ENCODE measurements around the gene FGFBP2.

Gene FGFBP2, protein sequence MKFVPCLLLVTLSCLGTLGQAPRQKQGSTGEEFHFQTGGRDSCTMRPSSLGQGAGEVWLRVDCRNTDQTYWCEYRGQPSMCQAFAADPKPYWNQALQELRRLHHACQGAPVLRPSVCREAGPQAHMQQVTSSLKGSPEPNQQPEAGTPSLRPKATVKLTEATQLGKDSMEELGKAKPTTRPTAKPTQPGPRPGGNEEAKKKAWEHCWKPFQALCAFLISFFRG

DNA sequence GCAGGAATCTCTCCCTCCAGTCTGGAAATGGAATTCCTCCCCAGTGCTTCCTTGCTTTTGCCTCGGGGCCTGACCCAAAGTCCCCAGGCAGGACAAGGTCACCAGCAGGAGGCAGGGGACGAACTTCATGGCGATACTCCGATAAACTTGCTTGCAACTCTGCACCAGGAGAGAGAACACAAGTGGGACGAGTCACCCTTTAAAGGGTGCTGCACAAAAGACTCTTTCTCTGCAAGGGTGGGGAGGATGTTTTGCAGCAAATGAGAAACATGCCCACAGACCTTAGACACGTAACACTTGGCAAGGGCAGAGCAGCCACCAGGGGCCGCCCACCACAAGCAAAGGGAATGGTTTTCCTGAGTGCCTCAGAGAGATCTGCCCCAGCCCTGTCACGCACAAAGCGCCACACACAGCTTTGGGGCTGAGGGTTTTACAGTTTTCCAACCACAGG, at the start of gene FGFBP2:
TSS of gene FGFBP2 (minus strand) at position 175 of the 451 bp plus-strand sequence. CDS start at position 129, 46 bp downstream.
- DNase-seq (ENCODE audit: low read depth in 2 of 2, low spot score in 1 of 2): peak; percentile 35 to 49

- no peak for DNase-seq (ENCODE audit: low read depth in 2 of 2, low spot score in 1 of 2)
Measured at GRCh38 chr4:16011173-16011572, 48.2 kb upstream of the FGFBP2 start.

GRCh38 chr4:16009153-16009552, 46.2 kb upstream of the FGFBP2 start:
- DNase-seq (ENCODE audit: low read depth in 2 of 2, low spot score in 1 of 2): no peak

DNA sequence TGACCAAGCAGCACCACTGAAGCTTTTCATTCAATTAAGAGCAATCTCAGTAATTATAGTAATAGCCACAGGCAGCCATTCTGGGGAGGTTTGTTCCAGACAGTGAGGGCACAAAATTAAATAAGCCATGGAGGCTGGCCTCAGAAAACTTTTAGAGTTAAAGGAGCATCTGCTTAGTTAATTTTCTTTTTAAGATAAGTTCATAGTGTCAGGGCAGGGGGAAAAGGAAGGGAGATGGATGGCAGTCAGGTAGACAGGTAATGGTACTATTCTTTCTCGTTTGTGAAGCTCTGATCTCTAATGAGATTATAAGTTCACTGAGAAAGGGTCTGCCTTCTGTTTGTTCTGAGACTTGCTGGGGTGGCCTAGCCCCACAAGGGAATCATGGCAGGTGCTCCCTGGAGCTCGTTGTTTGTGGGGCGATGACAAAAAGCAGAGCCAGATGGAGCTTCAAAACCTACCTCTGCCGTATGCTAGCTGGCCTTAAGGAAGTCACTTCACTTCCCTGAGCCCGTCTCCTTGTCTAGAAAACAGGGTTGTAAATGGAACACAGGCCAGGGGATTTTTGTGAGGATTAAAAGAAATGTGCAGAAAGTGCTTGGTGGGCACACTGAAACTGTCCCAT, 44.6 kb upstream of the FGFBP2 start:
- DNase-seq (ENCODE audit: low read depth in 2 of 2, low spot score in 1 of 2): no peak

- DNase-seq (ENCODE audit: low read depth in 2 of 2, low spot score in 1 of 2): no peak
Measured at GRCh38 chr4:16006771-16007446, 43.9 kb upstream of the FGFBP2 start.

DNA sequence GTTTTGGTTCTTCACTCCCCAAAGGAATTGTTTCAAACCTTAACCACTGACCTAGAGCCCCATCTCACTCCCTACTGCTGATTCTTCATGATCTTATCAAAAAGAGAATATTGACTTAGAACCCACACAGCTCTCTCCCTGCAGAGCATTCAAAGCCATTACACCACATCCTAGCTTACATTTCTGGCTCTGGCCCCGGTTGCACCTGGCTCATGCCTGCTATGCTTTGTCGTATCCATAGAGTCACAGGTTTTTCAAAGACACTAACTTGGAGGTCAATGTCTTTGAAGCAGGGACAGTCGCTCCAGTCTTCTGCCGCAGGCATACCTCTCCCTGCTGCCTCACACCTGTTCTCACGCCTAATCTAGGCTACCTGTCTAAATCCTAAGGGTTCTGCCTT, 42.7 kb upstream of the FGFBP2 start:
- no peak for DNase-seq (ENCODE audit: low read depth in 2 of 2, low spot score in 1 of 2)

- DNase-seq (ENCODE audit: low read depth in 2 of 2, low spot score in 1 of 2): peak; percentile 5 to 7
Measured at GRCh38 chr4:16001484-16001858, 38.5 kb upstream of the FGFBP2 start.

DNA sequence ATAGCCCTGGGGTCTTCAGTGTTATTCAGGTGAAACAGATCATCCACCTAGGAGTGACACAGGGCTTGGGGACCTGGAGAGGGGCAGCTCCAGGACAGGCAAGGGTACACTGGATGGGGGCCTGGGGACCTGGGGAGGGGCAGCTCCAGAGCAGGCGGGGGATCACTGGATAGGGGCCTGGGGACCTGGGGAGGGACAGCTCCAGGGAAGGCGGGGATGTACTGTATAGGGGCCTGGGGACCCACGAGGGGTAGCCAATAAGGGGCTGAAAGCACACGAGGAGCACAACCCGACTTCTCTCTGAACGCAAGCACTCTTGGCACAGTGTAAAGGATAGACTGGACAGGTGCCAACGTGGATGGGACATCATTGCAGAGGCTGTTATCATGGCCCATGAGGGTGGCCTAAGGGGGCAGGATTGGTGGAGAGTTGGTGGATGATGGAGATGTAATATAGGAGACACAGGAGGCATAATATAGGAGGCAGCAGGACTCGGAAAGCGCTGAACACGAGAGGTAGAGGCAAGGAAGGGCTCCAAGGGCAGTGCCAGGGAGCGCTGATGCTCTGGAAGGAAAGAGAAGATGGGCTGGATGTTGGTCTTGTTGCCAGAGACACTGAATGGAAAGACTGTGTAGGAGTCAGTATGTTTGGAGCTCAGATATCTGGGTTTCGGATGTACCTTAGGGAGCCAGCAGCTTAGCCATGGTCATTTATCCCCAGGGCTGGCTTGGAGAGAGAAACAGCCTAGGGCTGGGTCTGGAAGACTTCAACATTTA, 37.9 kb upstream of the FGFBP2 start:
- no peak for DNase-seq (ENCODE audit: low read depth in 2 of 2, low spot score in 1 of 2)

GRCh38 chr4:15996773-15997172, 33.8 kb upstream of the FGFBP2 start:
- no peak for DNase-seq (ENCODE audit: low read depth in 2 of 2, low spot score in 1 of 2)

GRCh38 chr4:15995826-15996225, 32.9 kb upstream of the FGFBP2 start:
- DNase-seq (ENCODE audit: low read depth in 2 of 2, low spot score in 1 of 2): no peak

DNA sequence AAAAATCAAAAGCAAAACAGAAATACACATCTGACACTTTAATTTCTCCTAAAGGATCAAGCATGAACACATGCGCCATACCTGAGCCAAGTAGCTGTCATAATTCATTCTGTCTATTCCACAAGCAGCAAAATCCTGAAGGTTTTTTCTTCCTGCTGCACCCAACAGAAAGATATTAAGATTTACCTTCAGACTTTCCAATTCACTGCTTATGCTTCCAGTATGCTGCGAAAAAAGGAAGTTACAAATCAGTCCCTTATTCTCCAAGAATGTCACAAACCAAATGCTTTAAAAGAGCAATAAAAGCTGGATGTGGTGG, 29.2 kb upstream of the FGFBP2 start:
- no peak for DNase-seq (ENCODE audit: low read depth in 2 of 2, low spot score in 1 of 2)

DNA sequence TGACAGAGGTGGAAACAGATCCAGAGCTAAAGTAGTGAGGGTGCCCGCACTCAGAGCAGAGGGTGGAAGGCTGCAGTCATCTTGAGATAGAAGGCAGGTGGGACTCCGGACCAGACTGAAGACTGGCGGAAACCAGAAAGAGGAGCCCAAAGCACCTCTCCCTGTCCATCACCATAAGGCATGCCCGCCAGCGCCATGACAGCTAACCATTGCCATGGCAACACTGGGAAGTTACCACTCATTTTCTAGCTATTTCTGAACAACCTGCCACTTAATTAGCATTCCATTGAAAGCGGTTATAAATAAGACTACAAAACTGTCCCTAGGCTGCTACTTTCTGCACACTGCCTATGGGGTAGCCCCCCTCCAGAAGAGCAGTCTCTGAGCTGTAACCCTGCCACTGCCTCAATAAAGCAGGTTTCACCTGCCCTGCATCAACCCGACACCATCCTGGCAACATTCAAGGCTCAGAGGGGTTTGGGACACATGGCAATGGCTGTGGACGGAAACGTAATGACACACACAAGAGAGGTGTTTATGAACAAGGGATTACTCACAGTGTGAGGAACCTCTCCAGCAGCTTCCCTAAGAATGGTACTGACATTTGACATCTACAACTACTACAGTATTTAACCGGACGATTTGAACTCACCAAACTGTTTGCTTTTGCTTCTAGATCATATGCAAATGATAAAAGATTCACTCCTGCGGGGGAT, 27.8 kb upstream of the FGFBP2 start:
- no peak for DNase-seq (ENCODE audit: low read depth in 2 of 2, low spot score in 1 of 2)

- no peak for DNase-seq (ENCODE audit: low read depth in 2 of 2, low spot score in 1 of 2)
Measured at GRCh38 chr4:15989424-15989823, 26.4 kb upstream of the FGFBP2 start.

DNA sequence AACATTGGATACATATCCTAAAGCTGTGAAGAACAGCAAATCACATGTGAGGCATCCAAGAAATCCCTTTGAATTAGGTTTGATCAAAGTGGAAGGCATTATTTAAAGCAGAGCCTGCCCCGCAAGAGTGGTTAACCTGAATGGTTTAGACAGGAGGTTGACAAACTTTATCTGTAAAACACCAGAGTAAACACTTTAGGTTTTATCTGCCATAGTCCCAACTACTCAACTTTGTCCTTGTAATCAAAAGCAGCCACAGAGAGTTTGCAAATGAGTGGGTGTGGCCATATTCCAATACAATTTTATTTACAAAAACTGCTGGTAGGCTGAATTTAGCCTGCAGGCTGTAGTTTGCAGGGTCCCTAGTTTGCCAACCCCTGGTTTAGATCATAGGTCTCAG, 25.2 kb upstream of the FGFBP2 start:
- DNase-seq (ENCODE audit: low read depth in 2 of 2, low spot score in 1 of 2): no peak

DNA sequence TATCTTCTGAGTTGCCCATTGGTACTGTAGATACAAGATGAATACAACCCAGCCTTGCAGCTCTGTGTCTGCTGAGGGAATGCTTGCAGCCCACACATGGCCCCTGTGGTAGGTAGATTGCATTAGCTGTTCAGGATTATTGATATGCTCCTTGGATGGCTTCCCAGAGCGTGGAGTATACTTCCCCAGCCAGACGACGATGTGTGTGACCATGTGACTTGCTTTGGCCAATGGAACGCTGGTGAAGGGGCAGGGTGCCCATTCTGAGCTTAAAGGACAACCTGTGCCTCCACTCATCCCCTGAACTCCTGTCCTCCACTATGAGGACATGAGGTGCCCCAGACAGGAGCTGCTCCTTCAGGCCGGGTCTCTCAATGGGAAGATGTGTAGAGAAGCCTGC, 23.9 kb upstream of the FGFBP2 start:
- no peak for DNase-seq (ENCODE audit: low read depth in 2 of 2, low spot score in 1 of 2)

DNA sequence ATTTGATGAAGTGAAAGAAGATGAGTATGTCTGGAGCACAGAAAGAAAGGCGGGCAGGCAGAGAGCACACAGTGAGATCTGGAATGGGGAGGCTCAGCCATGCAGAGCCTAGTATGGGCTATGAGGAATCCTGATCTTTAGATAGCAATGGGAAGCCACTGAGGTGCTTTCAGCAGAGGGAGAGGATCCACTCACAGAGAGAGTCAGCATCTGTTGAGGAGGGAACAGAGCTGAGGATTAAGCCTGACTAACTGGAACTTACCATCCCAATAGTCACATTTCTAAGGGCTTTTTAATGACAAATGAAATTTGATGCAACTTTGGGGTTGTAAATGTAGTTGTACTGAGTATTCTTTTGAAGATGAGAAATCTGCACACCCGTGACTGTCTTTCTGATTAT, 20.6 kb upstream of the FGFBP2 start:
- DNase-seq (ENCODE audit: low read depth in 2 of 2, low spot score in 1 of 2): no peak

GRCh38 chr4:15982842-15983524, 20.0 kb upstream of the FGFBP2 start:
- no peak for DNase-seq (ENCODE audit: low read depth in 2 of 2, low spot score in 1 of 2)

GRCh38 chr4:15976456-15977447, 13.8 kb upstream of the FGFBP2 start:
- DNase-seq (ENCODE audit: low read depth in 2 of 2, low spot score in 1 of 2): no peak

DNA sequence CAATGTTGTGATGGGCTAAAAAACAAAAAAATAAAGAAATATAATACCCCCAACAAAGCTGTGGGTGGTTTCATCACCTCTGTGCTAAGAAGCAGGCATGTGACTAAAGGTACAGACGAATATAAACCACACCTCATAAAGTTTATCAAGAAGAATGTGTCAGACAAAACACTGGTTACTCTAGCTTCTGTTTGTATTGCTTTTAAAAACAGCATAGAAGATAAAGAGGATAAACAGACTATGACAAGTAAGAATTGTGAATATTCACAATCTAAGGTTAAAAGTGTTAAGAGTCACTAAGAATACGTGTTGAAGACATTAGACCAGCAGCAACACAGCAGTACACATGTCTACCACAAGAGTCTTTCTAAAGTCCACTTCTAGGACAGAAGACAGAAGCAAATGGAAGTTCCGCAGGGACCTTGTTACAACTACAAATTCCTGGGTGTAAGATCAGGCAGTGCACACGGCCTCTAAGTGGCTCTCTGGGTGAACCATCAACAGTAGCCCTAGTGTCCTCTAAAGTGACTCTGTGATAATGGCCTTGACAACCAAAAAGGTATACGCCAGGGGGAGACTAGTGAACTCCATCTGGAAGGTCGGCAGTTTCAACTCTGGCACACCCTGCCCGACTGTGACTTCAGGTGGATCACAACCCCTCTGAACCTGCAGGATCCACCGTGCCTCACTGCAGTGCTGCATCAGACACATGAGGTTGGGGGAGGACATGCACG, 8.3 kb upstream of the FGFBP2 start:
- no peak for DNase-seq (ENCODE audit: low read depth in 2 of 2, low spot score in 1 of 2)

All from stimulated activated CD8-positive, alpha-beta memory T cell treated with anti-CD3 and anti-CD28 coated beads, Interleukin-4, amount 100 ng/mL, for 4 hours (primary cell).